SK-N-SH (cell line): ENCODE measurements around the gene GNAT1. TPM values are rescaled to one million over a fixed set of nuclear protein-coding genes. Genes with fewer than 3 reads are reported as not detected.

Source experiments
- CTCF ChIA-PET: fragments of 300-600, 350-600 bp; formaldehyde crosslinking; extraction: SDS; loops from one replicate; lab custom pipeline; 2021; lab: Yijun Ruan, JAX
- POLR2A ChIA-PET: fragments of 350-600 bp; sonication (Branson Sonifier 250); formaldehyde crosslinking; extraction: SDS; loops from one replicate; lab custom pipeline; 2020; ENCODE audit warnings: antibody characterized with exemption, inconsistent platforms; lab: Yijun Ruan, JAX
- DNase-seq: peaks from one replicate; pipeline ENCODE4 v3.0.0; 2012
- H2AFZ ChIP-seq: fragments of 200-600 bp; sonication (generic); 2 replicates; pipeline ENCODE4 v1.8.1; 2016; ENCODE audit warnings: antibody characterized with exemption, mild to moderate bottlenecking, low read depth
- H3F3A ChIP-seq: fragments of 200-600 bp; sonication (generic); replicated peaks from 2 replicates; pipeline ENCODE3; 2016; ENCODE audit warnings: antibody characterized with exemption, mild to moderate bottlenecking; ENCODE audit not compliant: insufficient read depth
- H3K27ac ChIP-seq, 2 experiments: fragments of 200-500 bp in 1 of 2; fragments of 200-600 bp in 1 of 2; sonication (Bioruptor generic) in 1 of 2; sonication (generic), shearing (Covaris generic) in 1 of 2; 2 replicates each; pipeline versions ENCODE4 v1.5.1 to v1.6.1; 2014 to 2016; ENCODE audit warnings: low read depth in 2 of 2, inconsistent platforms in 1 of 2, low read length in 1 of 2, mild to moderate bottlenecking in 1 of 2, mixed read lengths in 1 of 2
- H3K27me3 ChIP-seq: fragments of 200-600 bp; sonication (generic), shearing (Covaris generic); 2 replicates; pipeline ENCODE4 v1.6.1; 2016; ENCODE audit warnings: mixed run types; ENCODE audit not compliant: insufficient read depth
- H3K36me3 ChIP-seq, 2 experiments: fragments of 200-500 bp in 1 of 2; fragments of 200-600 bp in 1 of 2; sonication (Bioruptor generic) in 1 of 2; sonication (generic) in 1 of 2; replicated peaks in 1 of 2; 2 replicates each; pipeline versions ENCODE3 to v1.5.1; 2014 to 2016; ENCODE audit warnings: low read length in 1 of 2, mild to moderate bottlenecking in 1 of 2; ENCODE audit not compliant: insufficient read depth in 2 of 2, control insufficient read depth in 1 of 2
- H3K4me1 ChIP-seq, 2 experiments: fragments of 200-500 bp in 1 of 2; fragments of 200-600 bp in 1 of 2; sonication (Bioruptor generic) in 1 of 2; sonication (generic), shearing (Covaris generic) in 1 of 2; 2 replicates each; pipeline versions ENCODE4 v1.5.1 to v1.6.1; 2014 to 2016; ENCODE audit warnings: low read depth in 1 of 2, low read length in 1 of 2, mixed run types in 1 of 2; ENCODE audit not compliant: insufficient read depth in 2 of 2, control insufficient read depth in 1 of 2
- H3K4me2 ChIP-seq: fragments of 200-600 bp; sonication (generic), shearing (Covaris generic); 2 replicates; pipeline ENCODE4 v1.6.1; 2017; ENCODE audit warnings: mixed run types
- H3K4me3 ChIP-seq, 2 experiments: fragments of 200-500 bp in 1 of 2; fragments of 200-600 bp in 1 of 2; sonication (Bioruptor generic) in 1 of 2; sonication (generic), shearing (Covaris generic) in 1 of 2; 2 replicates each; pipeline versions ENCODE4 v1.5.1 to v1.8.1; 2014 to 2016; ENCODE audit warnings: low read depth in 2 of 2, inconsistent platforms in 1 of 2, low read length in 1 of 2, mild to moderate bottlenecking in 1 of 2, mixed read lengths in 1 of 2, moderate library complexity in 1 of 2
- H3K79me2 ChIP-seq: fragments of 200-600 bp; sonication (generic); 2 replicates; pipeline ENCODE4 v1.8.1; 2017; ENCODE audit warnings: mild to moderate bottlenecking; ENCODE audit not compliant: insufficient read depth
- H3K9ac ChIP-seq: fragments of 200-600 bp; sonication (generic); 2 replicates; pipeline ENCODE4 v1.6.1; 2017; ENCODE audit warnings: mixed run types
- H3K9me2 ChIP-seq: fragments of 200-600 bp; sonication (generic); 2 replicates; pipeline ENCODE4 v1.6.1; 2017; ENCODE audit warnings: mixed run types
- H3K9me3 ChIP-seq: fragments of 200-600 bp; sonication (generic); 2 replicates; pipeline ENCODE4 v1.6.1; 2017; ENCODE audit warnings: mixed run types, mild to moderate bottlenecking, moderate library complexity
- H4K20me1 ChIP-seq: fragments of 200-600 bp; sonication (generic); 2 replicates; pipeline ENCODE4 v1.6.1; 2017; ENCODE audit warnings: mild to moderate bottlenecking, mixed run types; ENCODE audit not compliant: insufficient read depth
- ELF1 ChIP-seq: IDR thresholded peaks from 2 replicates; pipeline ENCODE4 v1.4.0; 2012
- EP300 ChIP-seq, 2 experiments: IDR thresholded peaks; 2 replicates each; pipeline versions ENCODE4 v1.4.0 to v1.6.1; 2012; ENCODE audit warnings: borderline replicate concordance in 1 of 2, low read depth in 1 of 2, low read length in 1 of 2
- FOSL2 ChIP-seq: IDR thresholded peaks from 2 replicates; pipeline ENCODE4 v1.4.0; 2012; ENCODE audit warnings: low read depth, mild to moderate bottlenecking, moderate library complexity, borderline replicate concordance
- GABPA ChIP-seq: IDR thresholded peaks from 2 replicates; pipeline ENCODE4 v1.4.0; 2012; ENCODE audit warnings: low read depth, mild to moderate bottlenecking
- GATA2 ChIP-seq: sonication (generic); formaldehyde crosslinking; IDR thresholded peaks from 2 replicates; pipeline ENCODE4 v1.5.0; 2020; ENCODE audit warnings: mild to moderate bottlenecking, missing genetic modification reagents
- MEF2A ChIP-seq: IDR thresholded peaks from 2 replicates; pipeline ENCODE4 v1.4.0; 2012; ENCODE audit warnings: low read depth, borderline replicate concordance
- NRF1 ChIP-seq: IDR thresholded peaks from 2 replicates; pipeline ENCODE4 v1.6.1; 2012; ENCODE audit warnings: low read depth, mild to moderate bottlenecking, low read length
- POLR2AphosphoS5 ChIP-seq: IDR thresholded peaks from 2 replicates; pipeline ENCODE4 v1.6.1; 2012; ENCODE audit warnings: low read depth, low read length
- RCOR1 ChIP-seq: fragments of 150-350 bp; IDR thresholded peaks from 2 replicates; pipeline ENCODE4 v1.6.1; 2017; ENCODE audit warnings: antibody characterized with exemption, low read length
- SIN3A ChIP-seq: IDR thresholded peaks from 2 replicates; pipeline ENCODE4 v1.6.1; 2012; ENCODE audit warnings: low read depth, mild to moderate bottlenecking, low read length, moderate library complexity, borderline replicate concordance
- SMC3 ChIP-seq: IDR thresholded peaks from 2 replicates; pipeline ENCODE4 v1.6.1; 2012; ENCODE audit warnings: low read depth, low read length, improper control_type of control experiment
- TAF1 ChIP-seq: IDR thresholded peaks from 2 replicates; pipeline ENCODE4 v1.6.1; 2012; ENCODE audit warnings: low read depth, mild to moderate bottlenecking, low read length, moderate library complexity, borderline replicate concordance
- TCF12 ChIP-seq: IDR thresholded peaks from 2 replicates; pipeline ENCODE4 v1.4.0; 2012
- WGBS: methylation state at CpG from one replicate; pipeline ENCODE4 v1.1.6; 2017; ENCODE audit warnings: low lambda C conversion rate; 5-methylcytosine and 5-hydroxymethylcytosine counted together
- polyA plus RNA-seq, 3 experiments: library from polyadenylated mRNA; depleted of rRNA; stranded (reverse); fragments of >200 nt; gene quantifications; 2 replicates each; pipeline ENCODE4 v1.2.3, GENCODE V29; 2012
- TF ChIP-seq, protein P1 (sequence below): fragments of 150-350 bp; IDR thresholded peaks from 2 replicates; pipeline ENCODE4 v1.6.1; 2017; ENCODE audit warnings: antibody characterized with exemption, low read length, low read depth, borderline replicate concordance
- TF ChIP-seq, protein P2 (sequence below): IDR thresholded peaks from 2 replicates; pipeline ENCODE4 v1.4.0; 2012; ENCODE audit warnings: low read depth, borderline replicate concordance
- TF ChIP-seq, protein P3 (sequence below): fragments of 150-350 bp; IDR thresholded peaks from 2 replicates; pipeline ENCODE4 v1.6.1; 2016; ENCODE audit warnings: mild to moderate bottlenecking, low read depth, low read length
- TF ChIP-seq, protein P4 (sequence below): IDR thresholded peaks from 2 replicates; pipeline ENCODE4 v1.6.1; 2012; ENCODE audit warnings: mild to moderate bottlenecking, low read depth, low read length, moderate library complexity

GNAT1 gene
- polyA plus RNA-seq, 1 of the 3 experiments (the other 2 are of a cell fraction) = not detected

DNA sequence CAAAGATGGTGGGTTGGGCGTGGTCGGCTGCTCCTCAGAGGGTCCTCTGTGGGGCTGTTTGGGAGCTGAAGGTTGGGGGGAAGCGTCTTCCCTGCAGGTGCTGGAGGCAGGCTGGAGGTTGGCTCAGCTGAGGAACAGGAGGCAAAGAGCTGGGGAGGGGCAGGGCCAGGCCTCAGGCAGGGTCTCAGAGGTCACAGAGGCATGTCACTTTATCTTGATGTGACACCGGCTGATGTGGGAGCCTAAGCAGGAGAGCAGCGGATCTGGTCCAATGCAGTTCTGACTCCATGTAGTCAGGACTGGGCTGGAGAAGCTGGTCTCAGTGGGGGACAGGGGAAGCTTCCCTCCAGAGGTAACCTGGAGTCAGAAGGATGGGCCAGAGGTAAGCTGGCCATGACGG, 7.7 kb upstream of the GNAT1 start:
- Histone ChIP-seq H3K4me2 (no peak overlapping the region), H3K79me2 (no peaks in the 10 kb centered on the region), H2AFZ (no peak overlapping the region), H3K4me1 (peaks cover 0 to 10% of the 10 kb centered on the region in 2 experiments; a peak in 1 of 4 replicates), H3K27me3 (no peaks in the 10 kb centered on the region), H3K36me3 (peaks cover 4 to 7% of the 10 kb centered on the region in 2 experiments)
- WGBS = 85% methylated on average over 4 of the region's 6 CpGs
- TF ChIP-seq, protein P1, sequence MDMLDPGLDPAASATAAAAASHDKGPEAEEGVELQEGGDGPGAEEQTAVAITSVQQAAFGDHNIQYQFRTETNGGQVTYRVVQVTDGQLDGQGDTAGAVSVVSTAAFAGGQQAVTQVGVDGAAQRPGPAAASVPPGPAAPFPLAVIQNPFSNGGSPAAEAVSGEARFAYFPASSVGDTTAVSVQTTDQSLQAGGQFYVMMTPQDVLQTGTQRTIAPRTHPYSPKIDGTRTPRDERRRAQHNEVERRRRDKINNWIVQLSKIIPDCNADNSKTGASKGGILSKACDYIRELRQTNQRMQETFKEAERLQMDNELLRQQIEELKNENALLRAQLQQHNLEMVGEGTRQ = no peak
- TF ChIP-seq, protein P2, sequence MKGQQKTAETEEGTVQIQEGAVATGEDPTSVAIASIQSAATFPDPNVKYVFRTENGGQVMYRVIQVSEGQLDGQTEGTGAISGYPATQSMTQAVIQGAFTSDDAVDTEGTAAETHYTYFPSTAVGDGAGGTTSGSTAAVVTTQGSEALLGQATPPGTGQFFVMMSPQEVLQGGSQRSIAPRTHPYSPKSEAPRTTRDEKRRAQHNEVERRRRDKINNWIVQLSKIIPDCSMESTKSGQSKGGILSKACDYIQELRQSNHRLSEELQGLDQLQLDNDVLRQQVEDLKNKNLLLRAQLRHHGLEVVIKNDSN = no peak
- TF ChIP-seq SMC3 (no peak), TAF1 (no peak), TCF12 (no peak), SIN3A (no peak), GABPA (no peak), RCOR1 (no peak), NRF1 (no peak), MEF2A (no peak), EP300 (IDR thresholded peaks at IDR 0.05; ENCODE audit: borderline replicate concordance in 1 of 2, low read depth in 1 of 2, low read length in 1 of 2) (no peak), FOSL2 (no peak), GATA2 (CRISPR knock-in tag) (no peak), ELF1 (no peak), POLR2AphosphoS5 (no peak)
- TF ChIP-seq, protein P3, sequence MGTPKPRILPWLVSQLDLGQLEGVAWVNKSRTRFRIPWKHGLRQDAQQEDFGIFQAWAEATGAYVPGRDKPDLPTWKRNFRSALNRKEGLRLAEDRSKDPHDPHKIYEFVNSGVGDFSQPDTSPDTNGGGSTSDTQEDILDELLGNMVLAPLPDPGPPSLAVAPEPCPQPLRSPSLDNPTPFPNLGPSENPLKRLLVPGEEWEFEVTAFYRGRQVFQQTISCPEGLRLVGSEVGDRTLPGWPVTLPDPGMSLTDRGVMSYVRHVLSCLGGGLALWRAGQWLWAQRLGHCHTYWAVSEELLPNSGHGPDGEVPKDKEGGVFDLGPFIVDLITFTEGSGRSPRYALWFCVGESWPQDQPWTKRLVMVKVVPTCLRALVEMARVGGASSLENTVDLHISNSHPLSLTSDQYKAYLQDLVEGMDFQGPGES = no peak
- TF ChIP-seq, protein P4, sequence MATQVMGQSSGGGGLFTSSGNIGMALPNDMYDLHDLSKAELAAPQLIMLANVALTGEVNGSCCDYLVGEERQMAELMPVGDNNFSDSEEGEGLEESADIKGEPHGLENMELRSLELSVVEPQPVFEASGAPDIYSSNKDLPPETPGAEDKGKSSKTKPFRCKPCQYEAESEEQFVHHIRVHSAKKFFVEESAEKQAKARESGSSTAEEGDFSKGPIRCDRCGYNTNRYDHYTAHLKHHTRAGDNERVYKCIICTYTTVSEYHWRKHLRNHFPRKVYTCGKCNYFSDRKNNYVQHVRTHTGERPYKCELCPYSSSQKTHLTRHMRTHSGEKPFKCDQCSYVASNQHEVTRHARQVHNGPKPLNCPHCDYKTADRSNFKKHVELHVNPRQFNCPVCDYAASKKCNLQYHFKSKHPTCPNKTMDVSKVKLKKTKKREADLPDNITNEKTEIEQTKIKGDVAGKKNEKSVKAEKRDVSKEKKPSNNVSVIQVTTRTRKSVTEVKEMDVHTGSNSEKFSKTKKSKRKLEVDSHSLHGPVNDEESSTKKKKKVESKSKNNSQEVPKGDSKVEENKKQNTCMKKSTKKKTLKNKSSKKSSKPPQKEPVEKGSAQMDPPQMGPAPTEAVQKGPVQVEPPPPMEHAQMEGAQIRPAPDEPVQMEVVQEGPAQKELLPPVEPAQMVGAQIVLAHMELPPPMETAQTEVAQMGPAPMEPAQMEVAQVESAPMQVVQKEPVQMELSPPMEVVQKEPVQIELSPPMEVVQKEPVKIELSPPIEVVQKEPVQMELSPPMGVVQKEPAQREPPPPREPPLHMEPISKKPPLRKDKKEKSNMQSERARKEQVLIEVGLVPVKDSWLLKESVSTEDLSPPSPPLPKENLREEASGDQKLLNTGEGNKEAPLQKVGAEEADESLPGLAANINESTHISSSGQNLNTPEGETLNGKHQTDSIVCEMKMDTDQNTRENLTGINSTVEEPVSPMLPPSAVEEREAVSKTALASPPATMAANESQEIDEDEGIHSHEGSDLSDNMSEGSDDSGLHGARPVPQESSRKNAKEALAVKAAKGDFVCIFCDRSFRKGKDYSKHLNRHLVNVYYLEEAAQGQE = no peak
- TF ChIP-seq, all 33 proteins: peak for 0
- DNase-seq = no peak
- Histone ChIP-seq H3K9ac (no peak overlapping the region), H3K9me3 (no peaks in the 10 kb centered on the region), H3K4me3 (no peak overlapping the region), H3K27ac (no peak overlapping the region), H3K9me2 (no peaks in the 10 kb centered on the region), H3F3A (no peaks in the 10 kb centered on the region), H4K20me1 (no peaks in the 10 kb centered on the region)
- ChIA-PET CTCF (interaction anchor here (0.5 to 23.1 kb wide), 8 partner anchors 9 to 91 kb away, joined by 3 to 1375 read pairs (median 6); partner anchors contain the start of genes GNAI2, GNAT1 and SLC38A3), POLR2A (interaction anchor here (2.2 kb wide), 1 partner anchor 63 kb away, joined by 11 read pairs; no protein-coding TSS in a partner anchor)
